Urinary bladder (tissue), 4 donors: ENCODE measurements around the gene MCC. TPM values are rescaled to one million over a fixed set of nuclear protein-coding genes. Genes with fewer than 3 reads are reported as not detected.

Source experiments
- DNase-seq: peaks from one replicate; pipeline ENCODE4 v3.0.0-alpha.2; 2015; ENCODE audit errors: extremely low spot score
- H3K27ac ChIP-seq: one replicate; pipeline ENCODE4 v1.5.1; 2013; ENCODE audit warnings: low read depth, mild to moderate bottlenecking, moderate library complexity
- H3K36me3 ChIP-seq: one replicate; pipeline ENCODE4 v1.6.1; 2013; ENCODE audit warnings: mild to moderate bottlenecking, moderate library complexity; ENCODE audit not compliant: insufficient read depth
- H3K4me1 ChIP-seq: one replicate; pipeline ENCODE4 v1.6.1; 2013; ENCODE audit warnings: mild to moderate bottlenecking, moderate library complexity; ENCODE audit not compliant: insufficient read depth
- H3K4me3 ChIP-seq: one replicate; pipeline ENCODE4 v1.5.1; 2013; ENCODE audit warnings: low read depth, low read length
- WGBS: extraction: QIAGEN DNeasy Blood & Tissue Kit; methylation state at CpG from one replicate; pipeline ENCODE4 v1.1.7; 2013; 5-methylcytosine and 5-hydroxymethylcytosine counted together
- polyA plus RNA-seq: library from polyadenylated mRNA; stranded (reverse); fragments of 200-250 nt; gene quantifications from one replicate; pipeline ENCODE4 v1.2.3, GENCODE V29; 2013
- total RNA-seq: library from RNA; depleted of rRNA; stranded (reverse); fragments of >200 nt; gene quantifications from one replicate; pipeline ENCODE4 v1.2.3, GENCODE V29; 2014
- donor health status: healthy with polysubstance abuse.
- donor health status: healthy.

Gene MCC
- total and polyA plus RNA-seq, 2 donors, result 17.2 to 60.7 TPM

GRCh38 chr5:113047733-113048652 lies 440.3 kb downstream of the MCC start:
- DNase-seq, result no peak
- Histone ChIP-seq H3K36me3 (peaks cover 3% of the 10 kb centered on the region), H3K4me1 (no peaks in the 10 kb centered on the region), H3K27ac (no peak overlapping the region), H3K4me3 (no peak overlapping the region)
- 82% methylated on average over 11 of the region's 11 CpGs for WGBS

- WGBS, result 64% methylated on average over 2 of the region's 2 CpGs
- Histone ChIP-seq H3K27ac (no peak overlapping the region), H3K36me3 (peaks cover 3% of the 10 kb centered on the region), H3K4me1 (no peaks in the 10 kb centered on the region), H3K4me3 (no peak overlapping the region)
- DNase-seq, result no peak
Observed at GRCh38 chr5:113047234-113047633, 441.0 kb downstream of the MCC start.

GRCh38 chr5:113044776-113045465 lies 443.3 kb downstream of the MCC start:
- no peak for DNase-seq
- H3K4me1 ChIP-seq, result no peaks in the 10 kb centered on the region
- H3K27ac ChIP-seq, result no peak overlapping the region
- WGBS, result 83% methylated on average over 11 of the region's 11 CpGs
- peaks cover 3% of the 10 kb centered on the region for H3K36me3 ChIP-seq
- no peak overlapping the region for H3K4me3 ChIP-seq

GRCh38 chr5:113043491-113043931 lies 444.7 kb downstream of the MCC start:
- Histone ChIP-seq H3K27ac (no peak overlapping the region), H3K36me3 (peaks cover 3% of the 10 kb centered on the region), H3K4me3 (no peak overlapping the region), H3K4me1 (no peaks in the 10 kb centered on the region)
- 53% methylated on average over 16 of the region's 16 CpGs for WGBS
- no peak for DNase-seq

- no peak overlapping the region for H3K27ac ChIP-seq
- H3K4me3 ChIP-seq, result no peak overlapping the region
- no peaks in the 10 kb centered on the region for H3K36me3 ChIP-seq
- DNase-seq, result no peak
- 69% methylated on average over 4 of the region's 4 CpGs for WGBS
- no peaks in the 10 kb centered on the region for H3K4me1 ChIP-seq
Observed at GRCh38 chr5:113042491-113043243, 445.6 kb downstream of the MCC start.

- no peaks in the 10 kb centered on the region for H3K4me1 ChIP-seq
- H3K27ac ChIP-seq, result no peak overlapping the region
- 75% methylated on average over 6 of the region's 6 CpGs for WGBS
- H3K36me3 ChIP-seq, result no peaks in the 10 kb centered on the region
- no peak for DNase-seq
- H3K4me3 ChIP-seq, result no peak overlapping the region
Observed at GRCh38 chr5:113040672-113041260, 447.5 kb downstream of the MCC start.

GRCh38 chr5:113039934-113040285 lies 448.3 kb downstream of the MCC start:
- Histone ChIP-seq H3K4me3 (no peak overlapping the region), H3K36me3 (no peaks in the 10 kb centered on the region), H3K27ac (no peak overlapping the region), H3K4me1 (no peaks in the 10 kb centered on the region)
- DNase-seq, result no peak
- WGBS, result 83% methylated on average over 4 of the region's 4 CpGs

GRCh38 chr5:113039229-113039933 lies 448.9 kb downstream of the MCC start:
- Histone ChIP-seq H3K4me1 (no peaks in the 10 kb centered on the region), H3K4me3 (no peak overlapping the region), H3K36me3 (no peaks in the 10 kb centered on the region), H3K27ac (no peak overlapping the region)
- 84% methylated on average over 14 of the region's 14 CpGs for WGBS
- no peak for DNase-seq

GRCh38 chr5:113038714-113039113 lies 449.5 kb downstream of the MCC start:
- Histone ChIP-seq H3K36me3 (no peaks in the 10 kb centered on the region), H3K4me1 (no peaks in the 10 kb centered on the region), H3K27ac (no peak overlapping the region), H3K4me3 (no peak overlapping the region)
- 86% methylated on average over 9 of the region's 9 CpGs for WGBS
- no peak for DNase-seq

GRCh38 chr5:113038136-113038535 lies 450.1 kb downstream of the MCC start:
- Histone ChIP-seq H3K27ac (no peak overlapping the region), H3K36me3 (no peaks in the 10 kb centered on the region), H3K4me1 (no peaks in the 10 kb centered on the region), H3K4me3 (no peak overlapping the region)
- 98% methylated on average over 1 of the region's 1 CpG for WGBS
- no peak for DNase-seq

- WGBS, result 98% methylated on average over 1 of the region's 1 CpG
- H3K27ac ChIP-seq, result no peak overlapping the region
- H3K36me3 ChIP-seq, result no peaks in the 10 kb centered on the region
- no peak for DNase-seq
- H3K4me1 ChIP-seq, result no peaks in the 10 kb centered on the region
- H3K4me3 ChIP-seq, result no peak overlapping the region
Observed at GRCh38 chr5:113036826-113037225, 451.4 kb downstream of the MCC start.

- DNase-seq, result no peak
- no peaks in the 10 kb centered on the region for H3K36me3 ChIP-seq
Observed at GRCh38 chr5:113036321-113036720, 451.9 kb downstream of the MCC start.

GRCh38 chr5:113035096-113035495 lies 453.2 kb downstream of the MCC start:
- DNase-seq, result no peak
- WGBS, result 73% methylated on average over 1 of the region's 1 CpG
- Histone ChIP-seq H3K27ac (no peak overlapping the region), H3K4me1 (no peaks in the 10 kb centered on the region), H3K36me3 (no peaks in the 10 kb centered on the region), H3K4me3 (no peak overlapping the region)

More at GRCh38 chr5:113036321-113036720, 451.9 kb downstream of the MCC start:
- no peak overlapping the region for H3K4me3 ChIP-seq
- no peak overlapping the region for H3K27ac ChIP-seq
- 96% methylated on average over 4 of the region's 4 CpGs for WGBS
- no peaks in the 10 kb centered on the region for H3K4me1 ChIP-seq
